Activated CD4-positive, alpha-beta T cell treated with anti-CD3 and anti-CD28 coated beads for 36 hours (primary cell): Measurements from ENCODE around the gene ZNF441. TPM values are rescaled to one million over a fixed set of nuclear protein-coding genes. Genes with fewer than 3 reads are reported as not detected.
"Not testable (repeated sequence)": the region's sequence is repeated elsewhere in the genome, so short reads cannot be mapped to it uniquely, and the experiment has no call there.

ENCODE experiments used
- ATAC-seq: fragments of 200-7000 bp; cut with Tn5 transposase; one replicate; pipeline ENCODE4 v1.10.0; 2021; ENCODE audit warnings: mild to moderate bottlenecking, moderate library complexity
- CTCF ChIA-PET: fragments of 350-600 bp; sonication (Branson Sonifier 250); formaldehyde crosslinking; loops from one replicate; lab custom pipeline; 2021; ENCODE audit warnings: antibody characterized with exemption; lab: Charles Lee
- POLR2A ChIA-PET: fragments of 350-600 bp; sonication (Branson Sonifier 250); formaldehyde crosslinking; loops from one replicate; lab custom pipeline; 2021; ENCODE audit warnings: antibody characterized with exemption, inconsistent platforms; lab: Charles Lee
- DNase-seq: peaks from one replicate; pipeline ENCODE4 v3.0.0-alpha.2; 2020
- H3K27ac Mint-ChIP-seq: one replicate; pipeline ENCODE4 v1.8.0; 2021; ENCODE audit warnings: mixed read lengths
- H3K27me3 Mint-ChIP-seq: one replicate; pipeline ENCODE4 v1.8.0; 2021; ENCODE audit warnings: mixed read lengths
- H3K36me3 Mint-ChIP-seq: one replicate; pipeline ENCODE4 v1.8.0; 2021; ENCODE audit warnings: low read depth, mixed read lengths
- H3K4me1 Mint-ChIP-seq: one replicate; pipeline ENCODE4 v1.8.0; 2021; ENCODE audit warnings: mixed read lengths
- H3K4me3 Mint-ChIP-seq: one replicate; pipeline ENCODE4 v1.8.0; 2021; ENCODE audit warnings: mild to moderate bottlenecking, moderate library complexity, mixed read lengths
- H3K9me3 Mint-ChIP-seq: one replicate; pipeline ENCODE4 v1.8.0; 2021; ENCODE audit warnings: low read depth, mixed read lengths
- intact Hi-C, 2 experiments: fragments of 100-400 bp; cut with DNase I in 1 of 2; cut with micrococcal nuclease in 1 of 2; formaldehyde crosslinking; loops; one replicate each; pipeline versions ENCODE4 v1.14.2 to v1.15.1; 2022 to 2024; cut with DNase I, micrococcal nuclease
- total RNA-seq, 2 experiments: library from RNA; stranded (reverse); gene quantifications; one replicate each; pipeline ENCODE4 v1.2.3, GENCODE V29; 2021

ZNF441 gene
- total RNA-seq, 2 experiments from 2014 or later: 4.3 to 5.0 TPM

- ATAC-seq (peak; percentile 100), DNase-seq (peak; percentile 95)
- Mint-ChIP-seq H3K36me3 (peaks cover 20% of the 10 kb centered on the region), H3K4me1 (peaks cover 20% of the 10 kb centered on the region), H3K4me3 (peak within 1 kb of the TSS; percentile 89), H3K27me3 (no peaks in the 10 kb centered on the region), H3K27ac (peak within 1 kb of the TSS; percentile 73), H3K9me3 (peaks cover 4% of the 10 kb centered on the region)
- ChIA-PET CTCF (interaction anchor here (0.6 to 2.0 kb wide), 4 partner anchors 16 to 959 kb away, joined by 3 to 6 read pairs (median 4); partner anchors contain the start of gene ZNF491), POLR2A (interaction anchor here (0.8 kb wide), 1 partner anchor 16 kb away, joined by 3 read pairs; the partner anchor contains the start of gene ZNF491)
- intact Hi-C loops: loop anchor here (1.0 to 5.0 kb wide), 12 partner anchors 16 to 855 kb away; partner anchors contain the start of genes ZNF439 (in 2 of the 2), ZNF491 (in 1 of the 2), ZNF653 (in 1 of the 2) and ZNF823 (in 1 of the 2)
These were observed 47.4 kb downstream of the ZNF441 start, which contains the start of gene ZNF440 for GRCh38 chr19:11814029-11814699. TSS of gene ZNF440 (plus strand) at chr19:11814273. CDS start at chr19:11814448, 175 bp downstream.

DNA sequence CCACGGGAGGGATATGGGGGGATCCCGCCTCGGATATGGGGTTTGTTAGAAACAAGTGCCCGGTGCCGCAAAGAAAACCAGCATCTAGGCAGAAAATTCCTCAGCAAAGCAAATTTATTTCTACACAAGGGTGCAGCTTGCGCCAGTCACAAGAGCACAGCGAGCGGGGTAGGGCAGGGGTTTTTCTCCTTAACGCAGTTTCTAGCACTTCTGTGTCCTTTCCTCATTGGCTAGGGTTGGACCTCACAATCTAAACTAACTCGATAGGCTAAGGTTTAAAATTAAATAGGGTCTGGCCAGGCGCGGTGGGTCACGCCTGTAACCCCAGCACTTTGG lies 47.9 kb downstream of the ZNF441 start:
- POLR2A ChIA-PET: interaction anchor here (0.8 kb wide), 1 partner anchor 17 kb away, joined by 3 read pairs; the partner anchor contains the start of gene ZNF491
- H3K9me3 Mint-ChIP-seq: peaks cover 4% of the 10 kb centered on the region
- ATAC-seq (no peak), DNase-seq (no peak)
- H3K36me3 Mint-ChIP-seq: peaks cover 20% of the 10 kb centered on the region
- peak overlapping the region; percentile 69 for H3K27ac Mint-ChIP-seq
- peak overlapping the region; percentile 89 for H3K4me3 Mint-ChIP-seq
- CTCF ChIA-PET: interaction anchor here (0.7 to 2.0 kb wide), 3 partner anchors 17 to 959 kb away, joined by 4 to 6 read pairs (median 4); partner anchors contain the start of gene ZNF491
- H3K4me1 Mint-ChIP-seq: peaks cover 20% of the 10 kb centered on the region
- intact Hi-C loops: loop anchor here (1.0 to 5.0 kb wide), 12 partner anchors 16 to 854 kb away; partner anchors contain the start of genes ZNF439 (in 2 of the 2), ZNF491 (in 1 of the 2), ZNF653 (in 1 of the 2) and ZNF823 (in 1 of the 2)
- no peaks in the 10 kb centered on the region for H3K27me3 Mint-ChIP-seq

GRCh38 chr19:11821474-11822109 lies 54.8 kb downstream of the ZNF441 start:
- H3K27ac Mint-ChIP-seq: peak overlapping the region; percentile 26
- peaks cover 21% of the 10 kb centered on the region for H3K9me3 Mint-ChIP-seq
- no peaks in the 10 kb centered on the region for H3K27me3 Mint-ChIP-seq
- peak; percentile 73 for ATAC-seq
- H3K4me3 Mint-ChIP-seq: no peak overlapping the region
- intact Hi-C loops: no loop called here
- peak; percentile 27 for DNase-seq
- CTCF ChIA-PET: interaction anchor here (0.6 kb wide), 1 partner anchor 82 kb away, joined by 3 read pairs; no protein-coding TSS in a partner anchor
- peaks cover 57% of the 10 kb centered on the region for H3K36me3 Mint-ChIP-seq
- peaks cover 7% of the 10 kb centered on the region for H3K4me1 Mint-ChIP-seq
- POLR2A ChIA-PET: no interaction called here

DNA sequence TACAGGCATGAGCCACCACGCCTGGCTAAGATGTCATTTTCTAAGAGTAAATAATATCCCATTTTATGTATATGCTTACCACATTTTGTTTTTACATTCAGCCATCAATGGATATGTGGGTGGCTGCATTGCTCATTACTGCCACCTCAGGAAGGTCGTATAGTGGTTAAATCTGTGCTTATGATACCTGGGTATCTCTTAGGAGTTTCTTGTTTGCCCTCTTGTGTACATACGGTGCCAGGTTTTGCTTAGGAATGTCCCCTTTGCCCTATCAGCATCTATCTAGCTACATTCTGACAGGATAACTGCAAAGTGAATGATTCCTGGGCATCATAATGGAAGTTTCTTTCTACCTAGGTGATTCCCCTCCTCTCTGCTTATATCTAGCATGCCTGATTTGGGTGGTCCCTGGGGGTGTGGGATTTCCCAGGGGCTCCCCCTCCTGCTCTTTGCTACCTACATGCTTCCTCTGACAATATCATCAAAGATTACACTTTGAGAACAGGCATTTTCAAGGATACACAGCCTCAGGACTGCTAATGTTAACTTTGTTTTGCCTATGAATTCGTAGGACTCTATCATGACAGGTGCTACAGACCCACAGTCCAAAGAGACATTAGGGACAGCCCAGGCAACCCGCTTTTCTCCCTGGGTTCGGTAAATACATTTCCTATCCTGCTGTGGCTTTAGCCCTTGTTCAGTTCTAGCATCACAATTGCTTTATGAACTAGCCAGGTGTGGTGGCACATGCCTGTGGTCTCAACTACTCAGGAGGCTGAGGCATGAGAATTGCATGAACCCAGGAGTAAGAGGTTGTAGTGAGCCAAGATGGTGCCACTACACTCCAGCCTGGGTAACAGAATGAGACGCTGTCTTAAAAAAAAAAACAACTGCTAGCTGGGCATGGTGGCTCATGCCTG lies 62.4 kb downstream of the ZNF441 start:
- H3K27me3 Mint-ChIP-seq, H3K4me1 Mint-ChIP-seq, H3K4me3 Mint-ChIP-seq, H3K27ac Mint-ChIP-seq, DNase-seq, ATAC-seq, POLR2A ChIA-PET: not testable (repeated sequence)
- CTCF ChIA-PET: interaction anchor here (0.6 kb wide), 1 partner anchor 31 kb away, joined by 3 read pairs; the partner anchor contains the start of gene ZNF491
- Mint-ChIP-seq H3K9me3 (peaks cover 47% of the 10 kb centered on the region), H3K36me3 (peaks cover 83% of the 10 kb centered on the region)
- intact Hi-C loops: loop anchor here in 1 of 2 experiments (5.0 kb wide), 1 partner anchor 47 kb away; no protein-coding TSS in a partner anchor

DNA sequence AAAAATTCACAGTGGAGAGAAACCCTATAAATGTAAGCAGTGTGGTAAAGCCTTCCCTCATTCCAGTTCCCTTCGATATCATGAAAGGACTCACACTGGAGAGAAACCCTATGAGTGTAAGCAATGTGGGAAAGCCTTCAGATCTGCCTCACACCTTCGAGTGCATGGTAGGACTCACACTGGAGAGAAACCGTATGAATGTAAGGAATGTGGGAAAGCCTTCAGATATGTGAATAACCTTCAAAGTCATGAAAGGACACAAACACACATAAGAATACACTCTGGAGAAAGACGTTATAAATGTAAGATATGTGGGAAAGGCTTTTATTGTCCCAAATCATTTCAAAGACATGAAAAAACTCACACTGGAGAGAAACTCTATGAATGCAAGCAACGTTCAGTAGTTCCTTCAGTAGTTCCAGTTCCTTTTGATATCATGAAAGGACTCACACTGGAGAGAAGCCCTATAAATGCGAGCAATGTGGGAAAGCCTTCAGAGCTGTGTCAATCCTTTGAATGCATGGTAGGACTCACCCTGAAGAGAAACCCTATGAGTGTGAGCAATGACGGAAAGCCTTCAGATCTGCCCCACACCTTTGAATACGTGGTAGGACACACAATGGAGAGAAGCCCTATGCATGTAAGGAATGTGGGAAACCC lies 65.6 kb downstream of the ZNF441 start:
- no peaks in the 10 kb centered on the region for H3K27me3 Mint-ChIP-seq
- no peak overlapping the region for H3K27ac Mint-ChIP-seq
- no peak overlapping the region for H3K4me3 Mint-ChIP-seq
- DNase-seq (no peak), ATAC-seq (no peak)
- no peaks in the 10 kb centered on the region for H3K4me1 Mint-ChIP-seq
- CTCF ChIA-PET: interaction anchor here (0.8 kb wide), 1 partner anchor 27 kb away, joined by 3 read pairs; no protein-coding TSS in a partner anchor
- peaks cover 67% of the 10 kb centered on the region for H3K36me3 Mint-ChIP-seq
- peaks cover 50% of the 10 kb centered on the region for H3K9me3 Mint-ChIP-seq
- intact Hi-C loops: no loop called here
- POLR2A ChIA-PET: no interaction called here

DNA sequence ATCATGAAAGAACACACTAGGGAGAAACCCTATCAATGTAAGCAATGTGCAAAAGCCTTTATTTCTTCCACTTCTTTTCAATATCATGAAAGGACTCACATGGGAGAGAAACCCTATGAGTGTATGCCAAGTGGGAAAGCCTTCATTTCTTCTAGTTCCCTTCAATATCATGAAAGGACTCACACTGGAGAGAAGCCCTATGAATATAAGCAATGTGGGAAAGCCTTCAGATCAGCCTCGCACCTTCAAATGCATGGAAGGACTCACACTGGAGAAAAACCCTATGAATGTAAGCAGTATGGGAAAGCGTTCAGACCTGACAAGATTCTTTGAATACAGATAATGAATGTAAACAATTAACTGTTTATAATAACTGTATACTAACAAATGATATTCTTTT lies 66.7 kb downstream of the ZNF441 start:
- H3K36me3 Mint-ChIP-seq: peaks cover 55% of the 10 kb centered on the region
- ChIA-PET POLR2A (no interaction called here), CTCF (interaction anchor here (0.7 kb wide), 1 partner anchor 334 kb away, joined by 3 read pairs; no protein-coding TSS in a partner anchor)
- ATAC-seq (no peak), DNase-seq (no peak)
- peaks cover 49% of the 10 kb centered on the region for H3K9me3 Mint-ChIP-seq
- no peak overlapping the region for H3K27ac Mint-ChIP-seq
- intact Hi-C loops: no loop called here
- no peaks in the 10 kb centered on the region for H3K27me3 Mint-ChIP-seq
- no peaks in the 10 kb centered on the region for H3K4me1 Mint-ChIP-seq
- no peak overlapping the region for H3K4me3 Mint-ChIP-seq

Other genes starting within 250 kb of the ZNF441 start
- gene ECSIT, start 237.9 kb upstream of the ZNF441 start, total RNA-seq: 10 to 100 TPM; 37.2 to 44.6 TPM
- not detected for gene CNN1, start 228.1 kb upstream of the ZNF441 start, total RNA-seq
- gene ELOF1, start 207.8 kb upstream of the ZNF441 start, total RNA-seq: 10 to 100 TPM; 48.0 to 53.7 TPM
- gene ACP5, start 189.4 kb upstream of the ZNF441 start, total RNA-seq: 10 to 100 TPM; 10.3 to 12.4 TPM
- gene ZNF627, start 169.5 kb upstream of the ZNF441 start, total RNA-seq: 1 to 10 TPM; 6.4 to 6.7 TPM
- 1 to 10 TPM; 2.9 to 3.0 TPM for gene ZNF823, start 28.1 kb upstream of the ZNF441 start, total RNA-seq
- gene ZNF491, start 31.5 kb downstream of the ZNF441 start, total RNA-seq: 1 to 10 TPM in 1 of 2 experiments, under 1 TPM in 1; 0.60 to 1.2 TPM
- gene ZNF440, start 47.3 kb downstream of the ZNF441 start, total RNA-seq: 1 to 10 TPM; 7.0 to 7.7 TPM
- gene ZNF439, start 81.7 kb downstream of the ZNF441 start, total RNA-seq: 10 to 100 TPM; 10.4 to 11.4 TPM
- 1 to 10 TPM; 2.4 to 2.5 TPM for gene ZNF69, start 120.8 kb downstream of the ZNF441 start, total RNA-seq
- gene ZNF700, start 158.1 kb downstream of the ZNF441 start, total RNA-seq: 10 to 100 TPM; 13.3 to 14.5 TPM
- gene ZNF763, start 198.0 kb downstream of the ZNF441 start, total RNA-seq: 1 to 10 TPM; 1.1 to 1.2 TPM